ENCODE data around the gene HTT.
A peak's percentile ranks its signal among the peaks of the same experiment; 100 is the strongest.
"Not testable (repeated sequence)": the region's sequence is repeated elsewhere in the genome, so short reads cannot be mapped to it uniquely, and the experiment has no call there.

The HTT gene

DNA sequence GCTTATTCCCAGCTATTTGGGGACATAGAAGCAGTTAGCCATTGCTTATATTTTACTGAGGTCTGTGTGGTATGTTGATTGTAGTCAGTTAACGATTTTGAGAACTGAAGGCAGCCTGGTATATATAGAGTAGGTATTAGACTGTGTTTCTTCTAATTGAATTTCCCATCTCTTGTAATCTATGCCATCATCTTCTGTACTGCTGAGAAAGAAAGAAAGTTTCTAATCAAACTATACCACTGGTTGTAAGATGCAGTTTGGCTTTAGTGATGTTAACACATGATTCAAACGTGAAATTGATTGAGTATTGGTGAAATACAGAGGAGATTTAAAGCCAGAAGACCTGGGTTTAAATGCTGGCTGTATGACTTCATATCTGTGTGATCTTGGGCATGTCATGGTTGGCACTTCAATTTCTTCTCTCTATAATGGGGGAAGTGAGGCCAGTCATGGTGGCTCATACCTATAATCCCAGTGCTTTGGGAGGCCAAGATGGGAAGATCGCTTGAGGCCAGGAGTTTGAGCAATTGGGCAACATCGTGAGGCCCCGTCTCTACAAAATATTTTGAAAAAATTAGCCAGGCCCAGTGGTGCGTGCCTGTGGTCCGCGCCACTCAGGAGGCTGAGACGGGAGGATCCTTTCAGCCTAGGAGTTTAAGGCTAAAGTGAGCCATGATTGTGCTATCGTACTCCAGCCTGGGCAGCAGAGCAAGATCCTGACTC, 11.6 kb downstream of the HTT start:
- no peak for DNase-seq

DNA sequence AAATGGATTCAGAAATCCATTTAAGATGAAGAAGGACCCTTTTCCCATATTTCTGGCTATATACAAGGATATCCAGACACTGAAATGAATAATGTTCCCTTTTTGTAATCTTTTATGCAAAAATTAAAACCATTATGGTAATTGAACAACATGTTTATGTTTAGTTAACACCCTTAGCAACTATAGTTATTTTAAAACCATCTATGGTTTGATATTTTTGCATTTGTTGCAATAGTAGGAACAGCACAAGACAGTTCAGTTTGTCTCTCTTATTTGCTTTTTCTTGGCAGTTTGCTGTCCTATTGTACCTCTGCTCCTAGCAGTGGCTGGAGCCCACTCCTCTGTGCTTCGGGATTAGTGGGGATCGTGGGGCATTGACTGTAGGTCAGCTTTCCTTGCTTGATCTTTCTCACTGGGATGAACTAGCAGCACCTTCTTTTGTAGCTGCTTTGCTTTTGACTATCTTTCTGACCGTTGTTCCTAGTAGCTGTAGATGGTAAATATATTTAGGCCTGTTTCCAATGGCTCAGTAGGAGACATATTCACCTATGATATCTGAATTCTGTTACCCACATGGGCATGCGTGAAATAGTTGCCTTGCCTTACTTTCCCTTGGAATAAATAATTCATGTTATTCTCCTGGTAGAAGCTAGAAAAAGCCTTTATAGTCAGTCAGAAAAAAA, 12.8 kb downstream of the HTT start:
- DNase-seq, result no peak

GRCh38 chr4:3091464-3091863, 17.0 kb downstream of the HTT start:
- DNase-seq, result no peak

- not testable (repeated sequence) for DNase-seq
Measured at GRCh38 chr4:3094701-3095100, 20.2 kb downstream of the HTT start.

DNA sequence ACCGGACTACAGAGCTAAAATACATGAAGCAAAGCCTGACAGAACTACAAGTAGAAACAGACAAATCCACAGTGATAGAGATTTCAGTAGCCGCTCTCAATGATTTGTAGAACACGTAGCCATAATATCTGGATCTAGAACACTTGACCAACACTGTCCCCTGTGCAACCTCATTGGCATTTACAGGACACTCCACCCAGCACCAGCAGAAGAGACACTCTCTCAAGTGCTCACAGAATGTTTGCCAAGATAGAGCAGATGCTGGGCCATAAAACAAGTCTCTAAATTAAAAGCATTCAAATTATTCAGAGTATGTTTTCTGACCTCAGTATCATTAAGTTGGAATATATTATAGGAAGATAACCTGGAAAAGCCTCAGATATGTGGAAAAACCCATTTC, 21.7 kb downstream of the HTT start:
- no peak for DNase-seq

- no peak for DNase-seq
Measured at GRCh38 chr4:3098346-3098745, 23.9 kb downstream of the HTT start.

GRCh38 chr4:3106339-3107186, 32.1 kb downstream of the HTT start:
- peak; percentile 84 for DNase-seq

- no peak for DNase-seq
Measured at GRCh38 chr4:3107271-3107670, 32.8 kb downstream of the HTT start.

GRCh38 chr4:3107691-3108121, 33.2 kb downstream of the HTT start:
- DNase-seq, result no peak

DNA sequence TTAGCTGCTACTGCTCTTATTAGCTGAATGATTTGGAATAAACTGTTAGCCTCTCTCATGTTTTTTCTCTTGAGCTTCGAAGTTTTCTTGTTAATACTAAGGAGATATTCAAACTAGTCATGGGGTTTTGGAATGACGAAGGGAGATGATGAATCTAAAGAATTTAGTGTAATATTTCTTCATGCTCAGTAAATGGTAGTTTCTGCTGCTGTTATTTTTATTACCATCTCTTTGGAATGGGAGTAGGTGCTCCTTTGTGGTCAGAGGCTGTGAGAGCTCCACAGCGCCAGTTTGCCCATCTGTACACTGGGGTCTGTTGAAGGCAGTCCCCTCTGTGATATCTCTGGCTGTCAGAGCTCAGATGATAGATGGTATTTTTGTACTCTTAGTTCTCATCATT, 33.7 kb downstream of the HTT start:
- DNase-seq, result no peak

DNA sequence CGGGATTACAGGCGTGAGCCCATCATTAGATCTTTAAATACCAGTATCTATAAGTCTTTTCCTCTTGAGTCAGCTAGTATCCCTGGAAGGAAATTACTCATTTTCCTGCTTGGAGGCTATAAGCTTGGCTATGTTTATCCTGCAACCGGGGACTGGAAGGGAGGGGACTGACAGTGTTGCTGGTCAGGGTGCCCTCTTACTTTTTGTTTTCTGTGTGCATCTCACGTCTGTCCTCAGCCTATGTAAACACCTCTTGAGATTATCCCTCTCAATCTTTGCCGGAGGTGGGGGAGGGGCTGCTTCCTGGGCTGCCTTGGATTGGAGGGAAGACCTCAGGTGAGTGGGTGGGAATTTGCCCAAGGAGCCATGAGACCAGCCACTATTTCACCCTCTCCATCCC, 37.0 kb downstream of the HTT start:
- no peak for DNase-seq

- DNase-seq, result no peak
Measured at GRCh38 chr4:3112201-3112600, 37.7 kb downstream of the HTT start.

- no peak for DNase-seq
Measured at GRCh38 chr4:3112609-3113469, 38.4 kb downstream of the HTT start.

DNA sequence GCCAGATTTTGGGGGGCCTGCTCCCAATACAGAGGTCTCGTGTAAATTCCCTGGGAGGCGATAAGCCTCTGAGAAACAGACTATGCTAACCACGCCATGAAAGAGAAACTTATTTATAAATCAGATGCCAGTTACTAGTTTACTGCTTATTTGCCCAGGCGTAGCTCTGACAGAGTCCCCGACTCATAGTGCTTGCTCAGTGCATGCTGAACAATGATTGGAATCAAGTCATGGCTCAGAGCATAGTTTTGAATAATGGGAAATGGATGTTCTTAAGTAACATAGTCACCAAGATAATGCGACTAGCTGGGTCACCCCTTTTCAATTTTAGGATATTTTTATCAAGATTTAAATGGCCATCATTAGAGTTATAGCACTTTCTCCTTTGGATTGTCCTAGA, 39.9 kb downstream of the HTT start:
- DNase-seq, result no peak

- no peak for DNase-seq
Measured at GRCh38 chr4:3115637-3116270, 41.3 kb downstream of the HTT start.

GRCh38 chr4:3116955-3117354, 42.5 kb downstream of the HTT start:
- no peak for DNase-seq

DNA sequence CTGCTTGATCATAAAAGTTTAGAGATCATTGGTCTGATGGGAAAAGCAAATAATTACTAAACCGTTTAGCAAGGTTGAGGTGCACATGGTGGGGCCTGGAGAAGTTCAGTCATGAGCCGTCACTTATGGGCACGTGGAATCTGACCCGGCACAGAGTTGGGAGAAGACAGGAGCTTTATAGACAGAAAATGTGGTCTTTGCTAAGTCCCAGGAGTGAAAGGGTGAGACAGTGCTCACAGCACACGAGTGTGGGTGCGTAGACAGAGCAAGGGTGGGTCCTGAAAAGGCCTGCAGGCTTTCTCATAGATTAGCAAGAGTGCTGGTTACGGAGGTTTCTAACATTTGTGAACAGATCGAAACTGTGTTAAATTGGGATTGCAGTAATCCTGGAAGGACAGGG, 43.8 kb downstream of the HTT start:
- no peak for DNase-seq

- no peak for DNase-seq
Measured at GRCh38 chr4:3119464-3119863, 45.0 kb downstream of the HTT start.

GRCh38 chr4:3121110-3121509, 46.6 kb downstream of the HTT start:
- no peak for DNase-seq

GRCh38 chr4:3121596-3121995, 47.1 kb downstream of the HTT start:
- DNase-seq, result no peak

DNA sequence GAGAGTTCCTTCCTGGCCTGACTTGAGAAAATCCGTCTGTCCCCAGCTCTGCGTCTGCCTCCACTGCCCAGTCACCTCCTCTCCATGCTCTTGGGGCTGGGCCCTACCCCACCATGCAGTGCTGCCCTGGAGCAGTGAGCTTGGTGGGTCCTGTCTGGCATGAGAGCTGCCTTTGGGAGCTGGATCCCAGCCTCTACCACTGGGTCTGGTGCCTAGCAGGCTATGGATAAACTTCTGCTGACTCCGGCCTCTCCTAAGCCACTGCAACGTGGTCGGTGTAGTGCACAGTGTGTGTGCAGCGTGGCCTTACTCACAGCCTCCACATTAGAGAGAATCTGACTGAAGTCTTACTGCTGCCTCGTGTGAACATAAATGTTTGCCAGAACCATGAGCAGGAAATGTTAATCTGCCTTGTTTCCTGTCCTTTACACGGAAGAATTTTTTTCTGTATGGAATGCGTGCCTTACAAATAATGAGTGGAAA, 47.6 kb downstream of the HTT start:
- no peak for DNase-seq

DNA sequence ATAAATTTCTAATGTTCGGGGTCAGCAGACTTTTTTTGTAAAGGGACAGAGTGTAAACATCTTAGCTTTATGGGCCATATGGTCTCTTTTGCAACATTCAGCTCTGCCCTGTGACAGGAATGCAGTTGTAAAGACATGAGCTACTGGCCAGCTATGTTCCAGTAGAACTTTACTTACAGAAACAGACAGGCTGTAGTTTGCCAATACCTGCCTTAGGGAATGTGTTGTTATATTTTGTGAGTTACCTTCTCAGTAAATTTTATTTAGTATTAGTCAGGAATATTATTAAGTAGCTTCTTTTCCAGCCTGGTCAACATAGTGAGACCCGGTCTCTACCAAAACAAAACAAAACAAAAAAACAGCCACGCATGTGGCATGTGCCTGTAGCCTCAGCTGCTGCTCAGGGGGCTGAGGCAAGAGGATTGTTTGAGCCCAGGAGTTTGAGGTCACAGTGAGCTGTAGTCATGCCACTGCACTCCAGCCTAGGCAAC, 48.7 kb downstream of the HTT start:
- DNase-seq, result no peak

All from hematopoietic multipotent progenitor cell treated with erythropoietin and hydrocortisone succinate and interleukin-3 and kit ligand, for 8 days (in vitro differentiated cells).